SK-N-MC (cell line): ENCODE measurements around the gene TRIM43.
"Not testable (repeated sequence)": the region's sequence is repeated elsewhere in the genome, so short reads cannot be mapped to it uniquely, and the experiment has no call there.

ENCODE experiments used
- DNase-seq: peaks from one replicate; pipeline ENCODE4 v3.0.0-alpha.2; 2011; ENCODE audit warnings: low read depth, low spot score
- H3K27ac ChIP-seq: fragments of 200-600 bp; sonication (generic); 2 replicates; pipeline ENCODE4 v1.5.1; 2016; ENCODE audit warnings: mixed run types
- H3K36me3 ChIP-seq: fragments of 200-600 bp; sonication (generic); 2 replicates; pipeline ENCODE4 v1.6.1; 2017; ENCODE audit warnings: antibody characterized with exemption, low read length, mixed read lengths; ENCODE audit not compliant: insufficient read depth
- H3K4me3 ChIP-seq: fragments of 200-600 bp; sonication (generic); 2 replicates; pipeline ENCODE4 v1.5.1; 2016
- H3K9ac ChIP-seq: fragments of 200-600 bp; sonication (generic); 2 replicates; pipeline ENCODE4 v1.8.0; 2017; ENCODE audit warnings: mixed run types, mixed read lengths; ENCODE audit not compliant: insufficient read length
- H3K9me3 ChIP-seq: fragments of 200-600 bp; sonication (generic); 2 replicates; pipeline ENCODE4 v1.6.1; 2017; ENCODE audit warnings: low read depth, mild to moderate bottlenecking, antibody characterized with exemption, low read length, moderate library complexity, mixed read lengths
- EZH2 ChIP-seq: fragments of 200-600 bp; sonication (generic); IDR thresholded peaks from one replicate; pipeline ENCODE4 v1.6.1; 2017; ENCODE audit warnings: antibody characterized with exemption
- FOXP2 ChIP-seq: optimal IDR thresholded peaks from 2 replicates; pipeline ENCODE3; 2011; ENCODE audit warnings: mild to moderate bottlenecking, moderate library complexity; ENCODE audit not compliant: insufficient read depth; ENCODE audit errors: extremely low read length, control extremely low read depth
- POLR2AphosphoS5 ChIP-seq: IDR thresholded peaks from 2 replicates; pipeline ENCODE4 v1.6.1; 2012; ENCODE audit warnings: mild to moderate bottlenecking, low read depth, low read length, borderline replicate concordance

Gene TRIM43

GRCh38 chr2:95591701-95592100 lies at the start of gene TRIM43:
Gene TRIM43, plus strand, starts transcription at chr2:95592001. Its CDS starts 2,023 bp downstream, at chr2:95594024.
- not testable (repeated sequence) for DNase-seq, H3K9ac ChIP-seq, H3K36me3 ChIP-seq, H3K27ac ChIP-seq, H3K9me3 ChIP-seq, H3K4me3 ChIP-seq

- H3K4me3 ChIP-seq, result no peak overlapping the region
- TF ChIP-seq FOXP2 (no peak), POLR2AphosphoS5 (no peak), EZH2 (no peak)
- H3K9ac ChIP-seq, result no peak overlapping the region
- H3K36me3 ChIP-seq, result no peaks in the 10 kb centered on the region
- H3K9me3 ChIP-seq, result no peaks in the 10 kb centered on the region
- no peak overlapping the region for H3K27ac ChIP-seq
- DNase-seq, result no peak
Observed at GRCh38 chr2:95551055-95551568, 40.7 kb upstream of the TRIM43 start.

- no peak for DNase-seq
- Histone ChIP-seq H3K4me3 (no peak overlapping the region), H3K9me3 (no peaks in the 10 kb centered on the region), H3K36me3 (no peaks in the 10 kb centered on the region), H3K9ac (no peak overlapping the region), H3K27ac (no peak overlapping the region)
- no peak for TF ChIP-seq FOXP2
- TF ChIP-seq EZH2, result no peak
- no peak for TF ChIP-seq POLR2AphosphoS5
Observed at GRCh38 chr2:95552911-95553310, 38.9 kb upstream of the TRIM43 start.

- H3K36me3 ChIP-seq, result no peaks in the 10 kb centered on the region
- H3K9me3 ChIP-seq, result no peaks in the 10 kb centered on the region
- no peak overlapping the region for H3K27ac ChIP-seq
- no peak for DNase-seq
- H3K9ac ChIP-seq, result no peak overlapping the region
- no peak overlapping the region for H3K4me3 ChIP-seq
- no peak for TF ChIP-seq FOXP2
- no peak for TF ChIP-seq POLR2AphosphoS5
- TF ChIP-seq EZH2, result no peak
Observed at GRCh38 chr2:95569170-95569569, 22.6 kb upstream of the TRIM43 start.

- H3K9ac ChIP-seq, result no peak overlapping the region
- H3K27ac ChIP-seq, result no peak overlapping the region
- DNase-seq, result no peak
- TF ChIP-seq EZH2, result no peak
- TF ChIP-seq POLR2AphosphoS5, result no peak
- TF ChIP-seq FOXP2, result no peak
- no peak overlapping the region for H3K4me3 ChIP-seq
- H3K36me3 ChIP-seq, result no peaks in the 10 kb centered on the region
- H3K9me3 ChIP-seq, result no peaks in the 10 kb centered on the region
Observed at GRCh38 chr2:95573866-95574265, 17.9 kb upstream of the TRIM43 start.

- H3K9me3 ChIP-seq, result no peaks in the 10 kb centered on the region
- H3K4me3 ChIP-seq, result no peak overlapping the region
- TF ChIP-seq FOXP2, result no peak
- no peak for TF ChIP-seq POLR2AphosphoS5
- TF ChIP-seq EZH2, result no peak
- H3K36me3 ChIP-seq, result no peaks in the 10 kb centered on the region
- DNase-seq, result no peak
- H3K27ac ChIP-seq, result no peak overlapping the region
- no peak overlapping the region for H3K9ac ChIP-seq
Observed at GRCh38 chr2:95574506-95574905, 17.3 kb upstream of the TRIM43 start.

GRCh38 chr2:95575857-95576256 lies 15.9 kb upstream of the TRIM43 start:
- no peaks in the 10 kb centered on the region for H3K36me3 ChIP-seq
- no peak for DNase-seq
- no peaks in the 10 kb centered on the region for H3K9me3 ChIP-seq
- no peak overlapping the region for H3K4me3 ChIP-seq
- no peak overlapping the region for H3K9ac ChIP-seq
- TF ChIP-seq POLR2AphosphoS5 (no peak), EZH2 (no peak), FOXP2 (no peak)
- H3K27ac ChIP-seq, result no peak overlapping the region

GRCh38 chr2:95578539-95578938 lies 13.3 kb upstream of the TRIM43 start:
- no peak for TF ChIP-seq FOXP2
- TF ChIP-seq EZH2, result no peak
- no peak for TF ChIP-seq POLR2AphosphoS5

GRCh38 chr2:95583545-95583944 lies 8.3 kb upstream of the TRIM43 start:
- H3K9me3 ChIP-seq, result not testable (repeated sequence)

More at GRCh38 chr2:95578539-95578938, 13.3 kb upstream of the TRIM43 start:
- H3K9me3 ChIP-seq, result no peaks in the 10 kb centered on the region
- DNase-seq, result no peak
- H3K27ac ChIP-seq, result no peak overlapping the region
- no peak overlapping the region for H3K4me3 ChIP-seq
- no peak overlapping the region for H3K9ac ChIP-seq
- H3K36me3 ChIP-seq, result no peaks in the 10 kb centered on the region

GRCh38 chr2:95584321-95584720 lies 7.5 kb upstream of the TRIM43 start:
- H3K36me3 ChIP-seq, DNase-seq: not testable (repeated sequence)

More at GRCh38 chr2:95583545-95583944, 8.3 kb upstream of the TRIM43 start:
- H3K4me3 ChIP-seq, H3K9ac ChIP-seq, DNase-seq, H3K27ac ChIP-seq, H3K36me3 ChIP-seq: not testable (repeated sequence)

GRCh38 chr2:95589777-95590536 lies 1.8 kb upstream of the TRIM43 start:
- not testable (repeated sequence) for H3K4me3 ChIP-seq, H3K9me3 ChIP-seq, H3K9ac ChIP-seq, H3K27ac ChIP-seq, H3K36me3 ChIP-seq, DNase-seq

More at GRCh38 chr2:95584321-95584720, 7.5 kb upstream of the TRIM43 start:
- H3K4me3 ChIP-seq, H3K27ac ChIP-seq, H3K9me3 ChIP-seq, H3K9ac ChIP-seq: not testable (repeated sequence)

- H3K4me3 ChIP-seq, DNase-seq, H3K36me3 ChIP-seq, H3K9ac ChIP-seq, H3K27ac ChIP-seq, H3K9me3 ChIP-seq: not testable (repeated sequence)
Observed at GRCh38 chr2:95592973-95593372, 1.2 kb downstream of the TRIM43 start.

- H3K36me3 ChIP-seq, DNase-seq, H3K9me3 ChIP-seq, H3K9ac ChIP-seq, H3K4me3 ChIP-seq, H3K27ac ChIP-seq: not testable (repeated sequence)
Observed at GRCh38 chr2:95595012-95595411, 3.2 kb downstream of the TRIM43 start.
